HG02840 (cell line): ENCODE data around the gene KIAA0825.

ENCODE experiments used
- ATAC-seq: cut with Tn5 transposase; IDR thresholded peaks from one replicate; pipeline ENCODE4 v1.9.1; 2021; ENCODE audit warnings: mild to moderate bottlenecking, moderate library complexity, moderate number of reproducible peaks; ENCODE audit not compliant: unreplicated experiment, low FRiP score

KIAA0825 gene

GRCh38 chr5:94516148-94516547 is 102.3 kb downstream of the KIAA0825 start:
- no peak for ATAC-seq

DNA sequence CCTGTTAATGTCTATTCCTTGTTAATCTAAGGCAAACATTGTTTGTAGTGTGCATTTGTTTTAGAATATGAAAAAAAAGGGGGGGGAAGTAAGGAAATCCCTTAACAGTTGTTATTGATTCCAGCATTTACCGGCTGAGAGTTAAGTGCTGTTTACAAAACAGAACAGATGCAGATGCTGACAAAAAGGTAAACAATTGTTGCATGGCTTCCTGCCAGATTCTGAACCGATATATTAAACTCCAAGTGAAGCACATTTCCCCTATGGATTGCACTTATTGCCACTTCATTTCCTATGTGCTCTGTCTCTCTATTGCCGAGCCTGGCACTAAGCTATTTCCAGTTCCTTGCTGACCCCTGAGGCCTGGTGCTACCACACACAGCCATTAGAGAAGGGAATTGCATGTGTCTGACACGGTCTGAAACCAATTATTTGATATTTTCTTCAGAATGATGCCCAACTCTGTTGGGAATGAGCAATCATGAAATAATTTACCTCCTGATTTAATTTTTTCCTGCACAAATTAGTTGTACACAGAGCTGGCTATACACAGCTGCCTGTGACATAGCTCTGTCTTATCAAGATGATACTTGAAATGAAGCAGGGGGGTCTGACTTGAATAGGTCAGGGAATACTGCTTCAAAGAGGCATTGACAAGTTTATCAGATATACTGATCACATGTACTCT is 109.8 kb downstream of the KIAA0825 start:
- no peak for ATAC-seq

DNA sequence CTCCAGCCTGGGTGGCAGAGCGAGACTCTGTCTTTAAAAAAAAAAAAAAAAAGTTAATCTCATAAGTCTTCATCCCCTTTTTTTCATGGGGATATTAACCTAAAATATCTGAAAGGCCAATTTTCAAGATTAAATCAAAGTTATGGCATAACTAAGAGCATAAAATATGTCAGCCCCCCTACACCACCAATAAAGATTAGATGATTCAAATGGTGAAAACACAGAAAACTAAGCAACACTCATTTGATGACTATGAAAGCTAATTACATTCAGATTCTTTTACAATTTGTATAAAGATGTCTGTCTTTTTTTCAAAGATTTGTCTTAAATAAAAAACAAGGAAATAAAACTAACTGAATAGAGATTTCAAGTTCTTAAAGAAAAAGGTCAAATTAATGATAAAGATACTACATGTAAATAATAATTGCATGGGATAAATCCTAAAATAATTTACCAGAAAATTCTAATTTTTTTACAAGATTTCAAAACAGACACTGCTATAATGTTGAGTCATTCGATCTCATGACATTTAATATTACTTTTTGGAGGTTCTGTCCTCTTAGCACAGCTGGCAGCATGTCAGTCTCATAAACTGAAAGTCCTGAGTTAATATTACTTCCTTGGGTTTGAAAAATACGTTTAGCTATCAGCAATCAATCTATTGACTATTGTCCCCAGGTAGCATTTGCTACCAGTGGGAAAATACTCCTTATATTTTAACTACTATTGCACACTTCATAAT is 112.9 kb downstream of the KIAA0825 start:
- ATAC-seq, result no peak

- ATAC-seq, result no peak
These were observed 114.7 kb downstream of the KIAA0825 start for GRCh38 chr5:94503677-94504076.

- no peak for ATAC-seq
These were observed 117.0 kb downstream of the KIAA0825 start for GRCh38 chr5:94501365-94501764.

DNA sequence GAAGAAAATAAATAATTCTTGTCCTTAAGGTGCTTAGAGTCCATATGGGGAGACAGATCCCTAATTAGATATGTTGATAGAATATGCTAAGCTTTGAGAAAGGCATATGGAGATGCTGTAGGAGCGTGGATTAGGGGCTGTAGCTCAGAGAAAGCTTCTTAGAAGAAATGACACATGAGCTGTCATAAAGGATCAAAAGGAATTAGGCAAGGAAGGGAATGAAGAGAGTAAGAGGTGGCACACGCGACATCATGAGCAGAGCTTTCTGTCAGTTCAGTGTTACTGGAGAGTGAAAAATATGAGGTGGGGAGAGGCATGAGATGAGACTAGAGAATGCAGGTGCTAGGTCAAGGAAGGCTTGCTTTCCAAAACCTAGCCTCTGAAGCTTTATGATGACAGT is 118.6 kb downstream of the KIAA0825 start:
- ATAC-seq, result no peak

- no peak for ATAC-seq
These were observed 120.2 kb downstream of the KIAA0825 start for GRCh38 chr5:94498199-94498598.

DNA sequence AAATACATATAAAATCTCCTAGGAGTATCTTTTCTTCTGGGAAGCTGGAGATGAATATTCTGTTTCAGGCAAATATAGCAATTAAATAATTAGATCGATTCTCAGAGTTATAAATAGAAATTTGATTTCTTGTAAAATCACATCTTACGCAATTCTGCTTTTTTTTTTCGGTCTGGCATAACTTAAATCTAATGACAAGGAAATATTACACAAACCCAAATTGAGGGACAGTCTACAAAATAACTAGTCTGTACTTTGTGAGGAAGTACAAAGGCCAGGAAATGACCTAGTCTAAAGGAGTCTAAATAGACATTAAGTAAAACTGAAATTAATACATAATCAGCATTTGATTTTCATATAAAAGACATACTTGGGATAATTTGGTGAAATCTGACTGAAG is 133.3 kb downstream of the KIAA0825 start:
- ATAC-seq, result no peak

GRCh38 chr5:94481059-94481458 is 137.3 kb downstream of the KIAA0825 start:
- ATAC-seq, result no peak

DNA sequence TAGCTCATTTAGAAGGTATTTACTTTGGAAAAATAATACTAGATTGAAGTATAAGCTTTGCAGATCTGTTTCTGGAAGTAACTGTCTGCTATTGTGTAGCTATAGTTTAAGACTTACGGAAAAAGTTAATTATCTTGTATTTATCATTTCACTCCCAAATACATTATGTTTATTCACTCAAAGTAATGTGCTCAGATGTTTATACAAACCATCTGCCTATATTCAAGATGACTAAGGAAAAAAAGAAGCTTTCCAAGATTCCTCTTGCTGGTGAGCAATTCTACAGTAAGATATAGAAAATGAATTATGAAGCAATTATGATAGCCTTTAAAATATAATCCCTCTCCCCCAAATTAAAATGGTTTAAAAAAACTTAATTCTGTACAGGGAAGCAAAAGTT is 137.9 kb downstream of the KIAA0825 start:
- ATAC-seq, result no peak

DNA sequence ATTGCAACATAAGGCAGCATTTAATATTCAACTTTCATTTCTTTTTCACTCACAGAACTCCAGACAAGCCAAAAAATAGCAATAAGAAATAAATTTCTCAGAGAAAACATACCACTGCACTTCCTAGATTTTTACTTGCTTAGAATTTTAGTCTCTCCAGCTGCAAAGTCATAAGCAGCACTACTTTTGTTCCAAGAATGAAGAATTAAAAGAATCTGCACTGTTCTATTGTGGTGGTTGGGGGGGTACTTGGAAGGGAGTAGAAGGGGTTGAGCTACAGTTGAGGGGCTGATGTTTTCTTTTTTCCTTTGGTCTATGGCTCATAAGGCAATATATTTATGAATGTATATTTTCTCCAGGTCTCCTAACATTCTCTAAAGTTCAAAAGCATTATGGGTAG is 144.5 kb downstream of the KIAA0825 start:
- no peak for ATAC-seq

- no peak for ATAC-seq
These were observed 146.9 kb downstream of the KIAA0825 start for GRCh38 chr5:94471521-94471920.

DNA sequence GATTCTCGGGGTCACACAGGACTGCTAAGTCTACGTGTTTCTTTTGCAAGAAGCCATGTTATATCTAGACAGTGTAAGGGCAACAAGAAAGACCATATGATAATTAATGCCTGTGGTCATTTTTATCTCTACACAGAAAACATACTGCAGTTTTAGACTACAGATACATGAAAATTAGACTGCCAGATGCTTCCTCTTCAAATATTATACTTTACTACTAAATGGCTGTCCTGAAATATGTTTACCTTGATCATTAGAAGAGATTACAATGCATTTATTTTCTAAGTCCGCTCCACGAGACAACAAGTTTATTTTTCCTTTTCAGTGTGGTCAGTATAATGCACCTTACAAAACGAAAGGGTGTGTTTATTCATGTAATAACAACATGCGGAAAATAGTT is 147.6 kb downstream of the KIAA0825 start:
- ATAC-seq, result no peak

DNA sequence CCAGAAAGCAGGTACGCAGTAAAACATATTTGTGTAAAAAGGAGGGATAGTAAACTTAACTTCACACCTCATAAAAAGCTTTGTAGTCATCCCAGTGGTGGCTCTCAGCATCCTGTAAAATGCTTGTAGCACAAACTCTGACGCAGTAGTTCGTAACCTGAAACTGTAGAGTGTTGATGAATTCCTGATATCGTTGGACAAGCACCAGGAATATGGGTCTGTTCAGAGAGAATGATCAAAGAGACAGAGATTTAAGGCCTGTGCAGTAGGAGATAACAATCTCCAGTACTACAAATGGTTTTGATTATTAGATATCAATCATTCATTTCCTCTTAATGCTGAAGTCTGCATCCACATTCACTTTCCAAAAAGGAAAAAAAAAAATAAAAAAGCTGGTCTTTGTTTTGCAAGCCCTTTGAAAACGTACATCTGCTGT is 148.5 kb downstream of the KIAA0825 start:
- ATAC-seq, result no peak

- no peak for ATAC-seq
These were observed 150.2 kb downstream of the KIAA0825 start for GRCh38 chr5:94467954-94468930.

- no peak for ATAC-seq
These were observed 151.0 kb downstream of the KIAA0825 start for GRCh38 chr5:94467346-94467953.

GRCh38 chr5:94463739-94464138 is 154.7 kb downstream of the KIAA0825 start:
- ATAC-seq, result no peak

- ATAC-seq, result no peak
These were observed 157.3 kb downstream of the KIAA0825 start for GRCh38 chr5:94461131-94461530.

DNA sequence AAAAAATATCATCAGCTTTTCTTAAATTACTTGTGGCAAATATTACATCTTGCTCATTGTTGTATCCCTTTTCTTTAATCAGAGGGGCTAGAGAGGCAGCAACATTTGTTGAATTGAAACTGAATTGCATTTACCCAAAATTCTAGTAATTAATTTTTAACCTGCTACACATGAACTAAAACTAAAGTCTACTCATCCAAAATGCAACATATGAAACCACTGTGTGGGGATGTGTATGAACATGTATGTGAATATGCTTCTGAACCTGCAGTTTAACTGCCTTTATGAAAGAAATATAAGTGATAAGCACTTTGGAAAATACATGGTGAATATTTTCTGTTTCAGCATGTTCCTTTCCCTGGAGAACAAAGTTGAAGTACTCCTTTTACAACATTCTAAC is 158.5 kb downstream of the KIAA0825 start:
- no peak for ATAC-seq

DNA sequence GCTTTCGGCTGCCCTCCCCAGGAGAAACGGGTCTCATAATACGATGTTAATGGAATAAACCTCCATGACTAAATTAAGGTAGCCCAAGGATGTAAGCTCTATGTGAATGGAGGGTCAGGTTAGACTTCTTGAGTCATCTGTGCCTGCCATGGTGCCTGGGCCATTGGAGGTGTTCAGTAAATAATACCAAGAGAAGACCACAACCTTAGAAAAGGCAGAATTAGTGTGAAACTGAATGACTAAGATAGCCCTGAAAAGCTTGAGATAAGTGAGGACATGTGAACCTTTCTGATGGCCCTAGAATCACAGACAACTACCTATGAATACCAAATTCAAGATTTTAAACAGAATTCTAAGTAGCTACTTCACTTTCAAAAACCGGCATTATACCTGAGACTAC is 160.6 kb downstream of the KIAA0825 start:
- ATAC-seq, result no peak

GRCh38 chr5:94445726-94446125 is 172.7 kb downstream of the KIAA0825 start:
- no peak for ATAC-seq
